NB4 (cell line): ENCODE data around the gene EPB41L1.

Experiments
- DNase-seq: peaks from one replicate; pipeline ENCODE4 v3.0.0; 2010; ENCODE audit warnings: low read depth
- H3K4me3 ChIP-seq: one replicate; pipeline ENCODE4 v1.5.1; 2011; ENCODE audit warnings: mild to moderate bottlenecking, low read depth, low read length, moderate library complexity
- MAX ChIP-seq: IDR thresholded peaks from 2 replicates; pipeline ENCODE4 v1.6.1; 2011; ENCODE audit warnings: low read depth, low read length
- MYC ChIP-seq: IDR thresholded peaks from 2 replicates; pipeline ENCODE4 v1.6.1; 2011; ENCODE audit warnings: low read depth, low read length
- POLR2A ChIP-seq: IDR thresholded peaks from 2 replicates; pipeline ENCODE4 v1.6.1; 2011; ENCODE audit warnings: mild to moderate bottlenecking; ENCODE audit not compliant: insufficient read length; ENCODE audit errors: extremely low read depth
- TF ChIP-seq, protein P1 (sequence below): IDR thresholded peaks from one replicate; pipeline ENCODE4 v1.5.1; 2012; ENCODE audit warnings: low read depth, low read length

Gene EPB41L1

GRCh38 chr20:36120241-36120640 is 34.3 kb upstream of the EPB41L1 start:
- no peak for DNase-seq
- TF ChIP-seq MYC = no peak
- TF ChIP-seq MAX = no peak
- TF ChIP-seq POLR2A = no peak
- TF ChIP-seq, protein P1, sequence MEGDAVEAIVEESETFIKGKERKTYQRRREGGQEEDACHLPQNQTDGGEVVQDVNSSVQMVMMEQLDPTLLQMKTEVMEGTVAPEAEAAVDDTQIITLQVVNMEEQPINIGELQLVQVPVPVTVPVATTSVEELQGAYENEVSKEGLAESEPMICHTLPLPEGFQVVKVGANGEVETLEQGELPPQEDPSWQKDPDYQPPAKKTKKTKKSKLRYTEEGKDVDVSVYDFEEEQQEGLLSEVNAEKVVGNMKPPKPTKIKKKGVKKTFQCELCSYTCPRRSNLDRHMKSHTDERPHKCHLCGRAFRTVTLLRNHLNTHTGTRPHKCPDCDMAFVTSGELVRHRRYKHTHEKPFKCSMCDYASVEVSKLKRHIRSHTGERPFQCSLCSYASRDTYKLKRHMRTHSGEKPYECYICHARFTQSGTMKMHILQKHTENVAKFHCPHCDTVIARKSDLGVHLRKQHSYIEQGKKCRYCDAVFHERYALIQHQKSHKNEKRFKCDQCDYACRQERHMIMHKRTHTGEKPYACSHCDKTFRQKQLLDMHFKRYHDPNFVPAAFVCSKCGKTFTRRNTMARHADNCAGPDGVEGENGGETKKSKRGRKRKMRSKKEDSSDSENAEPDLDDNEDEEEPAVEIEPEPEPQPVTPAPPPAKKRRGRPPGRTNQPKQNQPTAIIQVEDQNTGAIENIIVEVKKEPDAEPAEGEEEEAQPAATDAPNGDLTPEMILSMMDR = no peak
- no peak overlapping the region for H3K4me3 ChIP-seq

- no peak for TF ChIP-seq MAX
- no peak for TF ChIP-seq MYC
- TF ChIP-seq POLR2A = no peak
- TF ChIP-seq, protein P1 = no peak
- no peak overlapping the region for H3K4me3 ChIP-seq
- DNase-seq = no peak
Measured at GRCh38 chr20:36120991-36121390, 33.5 kb upstream of the EPB41L1 start.

GRCh38 chr20:36121981-36122930 is 32.3 kb upstream of the EPB41L1 start:
- TF ChIP-seq, protein P1 = no peak
- TF ChIP-seq POLR2A = no peak
- TF ChIP-seq MAX = no peak
- no peak for TF ChIP-seq MYC
- DNase-seq = no peak
- H3K4me3 ChIP-seq = no peak overlapping the region

- DNase-seq = no peak
- TF ChIP-seq MAX (no peak), POLR2A (no peak), MYC (no peak)
- TF ChIP-seq, protein P1 = no peak
- no peak overlapping the region for H3K4me3 ChIP-seq
Measured at GRCh38 chr20:36122931-36123288, 31.6 kb upstream of the EPB41L1 start.

GRCh38 chr20:36125097-36125496 is 29.4 kb upstream of the EPB41L1 start:
- no peak for DNase-seq
- no peak overlapping the region for H3K4me3 ChIP-seq
- TF ChIP-seq MYC (no peak), MAX (no peak), POLR2A (no peak)
- TF ChIP-seq, protein P1 = no peak
